Fibroblast of lung (primary cell): ENCODE results near the gene ADAMTSL1.

Experiments used
- EZH2 ChIP-seq: IDR thresholded peaks from 2 replicates; pipeline ENCODE4 v1.5.1; 2012; ENCODE audit warnings: low read length, control low read depth, mild to moderate bottlenecking; ENCODE audit errors: missing control alignments
- TF ChIP-seq, protein P1 (sequence below), 2 donors: IDR thresholded peaks in 1 of 2; conservative IDR thresholded peaks in 1 of 2; 1 replicate in 1 of 2; 2 replicates in 1 of 2; pipeline ENCODE4 v1.5.1; 2011 to 2012; ENCODE audit warnings: low read length in 2 of 2, control low read depth in 1 of 2, inconsistent platforms in 1 of 2, low read depth in 1 of 2, mild to moderate bottlenecking in 1 of 2

GRCh38 chr9:18606846-18607245 is 132.9 kb downstream of the ADAMTSL1 start:
- TF ChIP-seq, protein P1, sequence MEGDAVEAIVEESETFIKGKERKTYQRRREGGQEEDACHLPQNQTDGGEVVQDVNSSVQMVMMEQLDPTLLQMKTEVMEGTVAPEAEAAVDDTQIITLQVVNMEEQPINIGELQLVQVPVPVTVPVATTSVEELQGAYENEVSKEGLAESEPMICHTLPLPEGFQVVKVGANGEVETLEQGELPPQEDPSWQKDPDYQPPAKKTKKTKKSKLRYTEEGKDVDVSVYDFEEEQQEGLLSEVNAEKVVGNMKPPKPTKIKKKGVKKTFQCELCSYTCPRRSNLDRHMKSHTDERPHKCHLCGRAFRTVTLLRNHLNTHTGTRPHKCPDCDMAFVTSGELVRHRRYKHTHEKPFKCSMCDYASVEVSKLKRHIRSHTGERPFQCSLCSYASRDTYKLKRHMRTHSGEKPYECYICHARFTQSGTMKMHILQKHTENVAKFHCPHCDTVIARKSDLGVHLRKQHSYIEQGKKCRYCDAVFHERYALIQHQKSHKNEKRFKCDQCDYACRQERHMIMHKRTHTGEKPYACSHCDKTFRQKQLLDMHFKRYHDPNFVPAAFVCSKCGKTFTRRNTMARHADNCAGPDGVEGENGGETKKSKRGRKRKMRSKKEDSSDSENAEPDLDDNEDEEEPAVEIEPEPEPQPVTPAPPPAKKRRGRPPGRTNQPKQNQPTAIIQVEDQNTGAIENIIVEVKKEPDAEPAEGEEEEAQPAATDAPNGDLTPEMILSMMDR (conservative IDR thresholded peaks at IDR 0.05 in 1 of 2, IDR thresholded peaks at IDR 0.05 in 1 of 2; ENCODE audit: low read depth in 1 of 2, low read length in 2 of 2), result no peak
- no peak for TF ChIP-seq EZH2
